ENCODE data around the gene MACF1.
A peak's percentile ranks its signal among the peaks of the same experiment; 100 is the strongest.

The MACF1 gene

DNA sequence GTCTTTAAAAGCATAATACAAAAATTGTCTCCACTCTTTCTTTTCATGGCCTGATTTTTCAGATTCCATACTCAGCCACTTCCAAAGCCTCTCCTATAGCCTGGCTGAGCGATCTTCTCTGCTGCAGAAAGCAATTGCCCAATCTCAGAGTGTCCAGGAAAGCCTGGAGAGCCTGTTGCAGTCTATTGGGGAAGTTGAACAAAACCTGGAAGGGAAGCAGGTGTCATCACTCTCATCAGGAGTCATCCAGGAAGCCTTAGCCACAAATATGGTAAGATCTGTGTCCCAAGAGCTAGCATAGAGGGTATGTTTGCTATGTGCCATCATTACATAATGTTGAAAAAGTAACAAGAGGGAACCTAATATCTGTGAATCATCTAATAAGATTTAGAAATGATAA is 156.2 kb downstream of the MACF1 start:
- no peak for DNase-seq

GRCh38 chr1:39361446-39361845 is 157.0 kb downstream of the MACF1 start:
- DNase-seq: no peak

DNA sequence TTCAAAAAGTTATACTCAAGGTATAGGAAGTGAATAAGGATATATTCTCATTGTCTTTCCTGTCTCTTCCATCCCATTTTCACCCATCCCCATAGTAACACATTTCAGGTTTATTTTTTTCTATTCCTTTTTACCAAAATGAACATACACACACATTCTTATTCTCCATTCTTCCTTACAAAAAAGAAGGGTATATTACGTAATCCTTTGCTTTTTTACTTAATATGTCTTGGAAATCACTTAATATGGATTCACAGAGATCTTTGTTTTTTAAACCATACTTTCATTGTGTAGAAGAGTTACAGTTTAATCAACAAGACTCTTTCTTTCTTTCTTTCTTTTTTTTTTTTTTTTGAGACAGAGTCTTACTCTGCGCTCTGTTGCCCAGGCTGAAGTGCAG is 158.8 kb downstream of the MACF1 start:
- no peak for DNase-seq

- peak in 1 of 2 donors; percentile 17 for DNase-seq
These were observed 163.6 kb downstream of the MACF1 start for GRCh38 chr1:39368045-39368444.

- DNase-seq: no peak
These were observed 165.1 kb downstream of the MACF1 start for GRCh38 chr1:39369565-39369964.

- DNase-seq: no peak
These were observed 166.1 kb downstream of the MACF1 start for GRCh38 chr1:39370602-39371001.

DNA sequence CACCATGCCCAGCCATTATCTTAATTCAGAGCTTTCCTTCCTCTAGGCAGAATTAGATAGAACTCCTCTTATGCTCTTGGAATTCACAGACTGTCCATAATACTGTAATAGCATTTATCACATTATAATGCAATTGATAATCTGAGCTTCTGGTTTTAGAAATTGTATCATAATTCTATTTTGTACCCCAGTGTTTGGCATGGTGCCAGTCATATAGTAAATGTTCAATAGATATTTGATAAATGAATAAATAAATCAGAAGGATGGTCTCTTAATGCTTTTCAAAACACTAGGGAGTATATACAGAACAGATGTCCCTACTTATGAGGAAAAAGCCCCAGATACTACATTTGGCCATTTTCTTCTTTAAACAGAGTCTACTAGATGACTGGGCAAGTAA is 167.6 kb downstream of the MACF1 start:
- DNase-seq: no peak

- DNase-seq: no peak
These were observed 172.2 kb downstream of the MACF1 start for GRCh38 chr1:39376656-39377055.

GRCh38 chr1:39378377-39378776 is 173.9 kb downstream of the MACF1 start:
- no peak for DNase-seq

DNA sequence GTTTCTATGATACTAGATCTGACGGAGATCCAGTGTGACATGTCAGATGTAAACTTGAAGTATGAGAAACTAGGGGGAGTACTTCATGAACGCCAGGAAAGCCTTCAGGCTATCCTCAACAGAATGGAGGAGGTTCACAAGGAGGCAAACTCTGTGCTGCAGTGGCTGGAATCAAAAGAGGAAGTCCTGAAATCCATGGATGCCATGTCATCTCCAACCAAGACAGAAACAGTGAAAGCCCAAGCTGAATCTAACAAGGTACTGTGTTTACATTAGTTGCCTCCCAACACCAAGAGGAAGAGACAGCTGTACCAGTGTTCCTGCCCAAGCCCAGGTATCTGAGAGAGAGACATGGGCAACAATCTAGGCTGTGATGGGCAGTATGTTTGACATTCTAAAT is 174.7 kb downstream of the MACF1 start:
- no peak for DNase-seq

GRCh38 chr1:39380036-39380435 is 175.5 kb downstream of the MACF1 start:
- DNase-seq: no peak

GRCh38 chr1:39381839-39382238 is 177.3 kb downstream of the MACF1 start:
- no peak for DNase-seq

GRCh38 chr1:39384305-39384704 is 179.8 kb downstream of the MACF1 start:
- no peak for DNase-seq

DNA sequence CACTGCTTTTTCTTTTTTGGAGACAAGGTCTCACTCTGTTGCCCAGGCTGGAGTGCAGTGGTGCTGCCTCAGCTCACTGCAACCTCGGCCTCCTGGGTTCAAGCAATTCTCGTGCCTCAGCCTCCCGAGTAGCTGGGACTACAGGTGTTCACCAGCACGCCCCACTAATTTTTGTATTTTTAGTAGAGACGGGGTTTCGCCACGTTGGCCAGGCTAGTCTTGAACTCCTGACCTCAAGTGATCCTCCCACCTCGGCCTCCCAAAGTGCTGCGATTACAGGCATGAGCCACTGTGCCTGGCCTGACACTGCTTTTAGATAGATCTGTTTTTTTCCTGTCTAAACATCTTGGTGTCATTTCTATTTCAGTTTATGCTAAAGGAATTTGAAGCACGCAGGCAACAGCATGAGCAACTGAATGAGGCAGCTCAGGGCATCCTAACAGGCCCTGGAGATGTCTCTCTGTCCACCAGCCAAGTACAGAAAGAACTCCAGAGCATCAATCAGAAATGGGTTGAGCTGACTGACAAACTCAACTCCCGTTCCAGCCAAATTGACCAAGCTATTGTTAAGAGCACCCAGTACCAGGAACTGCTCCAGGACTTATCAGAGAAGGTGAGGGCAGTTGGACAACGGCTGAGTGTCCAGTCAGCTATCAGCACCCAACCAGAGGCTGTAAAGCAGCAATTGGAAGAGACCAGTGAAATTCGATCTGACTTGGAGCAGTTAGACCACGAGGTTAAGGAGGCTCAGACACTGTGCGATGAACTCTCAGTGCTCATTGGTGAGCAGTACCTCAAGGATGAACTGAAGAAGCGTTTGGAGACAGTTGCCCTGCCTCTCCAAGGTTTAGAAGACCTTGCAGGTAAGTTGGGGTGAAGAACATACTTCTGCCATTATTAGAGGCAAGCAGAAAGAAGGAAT is 180.8 kb downstream of the MACF1 start:
- no peak for DNase-seq

DNA sequence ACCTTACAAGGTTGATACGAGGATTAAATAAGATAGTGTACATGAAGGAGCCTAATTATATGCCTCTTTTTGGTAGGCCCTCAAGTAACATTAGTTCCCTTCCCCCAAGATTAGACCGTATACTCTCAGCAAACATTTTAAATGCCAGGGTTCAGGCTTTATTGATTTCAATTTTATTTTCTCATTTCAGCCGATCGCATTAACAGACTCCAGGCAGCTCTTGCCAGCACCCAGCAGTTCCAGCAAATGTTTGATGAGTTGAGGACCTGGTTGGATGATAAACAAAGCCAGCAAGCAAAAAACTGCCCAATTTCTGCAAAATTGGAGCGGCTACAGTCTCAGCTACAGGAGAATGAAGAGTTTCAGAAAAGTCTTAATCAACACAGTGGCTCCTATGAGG is 182.5 kb downstream of the MACF1 start:
- DNase-seq: no peak

DNA sequence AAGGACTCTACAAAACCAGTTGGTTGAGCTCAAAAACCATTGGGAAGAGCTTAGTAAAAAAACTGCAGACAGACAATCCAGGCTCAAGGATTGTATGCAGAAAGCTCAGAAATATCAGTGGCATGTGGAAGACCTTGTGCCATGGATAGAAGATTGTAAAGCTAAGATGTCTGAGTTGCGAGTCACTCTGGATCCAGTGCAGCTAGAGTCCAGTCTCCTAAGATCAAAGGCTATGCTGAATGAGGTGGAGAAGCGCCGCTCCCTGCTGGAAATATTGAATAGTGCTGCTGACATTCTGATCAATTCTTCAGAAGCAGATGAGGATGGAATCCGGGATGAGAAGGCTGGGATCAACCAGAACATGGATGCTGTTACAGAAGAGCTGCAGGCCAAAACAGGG is 183.0 kb downstream of the MACF1 start:
- no peak for DNase-seq

GRCh38 chr1:39391691-39392679 is 187.5 kb downstream of the MACF1 start:
- DNase-seq: peak; percentile 24 to 69

GRCh38 chr1:39392851-39393573 is 188.5 kb downstream of the MACF1 start:
- no peak for DNase-seq

GRCh38 chr1:39393645-39394044 is 189.2 kb downstream of the MACF1 start:
- no peak for DNase-seq

- no peak for DNase-seq
These were observed 189.6 kb downstream of the MACF1 start for GRCh38 chr1:39394059-39394458.

GRCh38 chr1:39394598-39394997 is 190.1 kb downstream of the MACF1 start:
- no peak for DNase-seq

DNA sequence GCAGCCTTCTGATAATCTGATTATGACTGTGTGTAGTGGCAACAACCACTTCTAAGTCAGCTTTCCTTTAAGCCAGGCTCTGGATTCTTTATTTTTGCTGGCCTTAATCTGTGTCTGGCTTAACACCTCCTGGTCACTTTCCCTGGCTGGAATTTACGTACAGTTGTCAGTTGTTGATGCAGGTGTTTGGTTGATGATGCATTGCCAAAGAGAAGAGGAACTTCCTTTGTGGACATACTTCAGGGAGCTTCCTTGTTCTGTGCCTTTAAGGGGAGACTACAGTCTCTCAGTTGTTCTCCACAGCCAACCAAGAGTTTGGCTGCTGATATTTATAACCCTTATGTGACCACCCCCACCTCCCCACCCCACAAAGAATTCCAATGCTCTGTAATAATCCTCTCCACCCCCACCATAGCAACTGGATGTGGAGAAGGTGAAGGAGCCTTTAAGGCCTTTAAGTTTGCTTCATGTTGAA is 190.9 kb downstream of the MACF1 start:
- DNase-seq: no peak

GRCh38 chr1:39396671-39397070 is 192.2 kb downstream of the MACF1 start:
- DNase-seq: no peak
